Bronchial epithelial cell (primary cell): Measurements from ENCODE around the gene ANGPT4. TPM values are rescaled to one million over a fixed set of nuclear protein-coding genes. Genes with fewer than 3 reads are reported as not detected.

ENCODE experiments used
- DNase-seq: peaks from one replicate; pipeline ENCODE4 v3.0.0-alpha.2; 2010; ENCODE audit warnings: low read depth
- FAIRE-seq: peaks from 2 replicates; lab custom pipeline; 2011; peaks lifted over from hg19 to GRCh38; lab: Jason Lieb, UNC
- H3K27me3 ChIP-seq: 2 replicates; pipeline ENCODE4 v1.5.1; 2011; ENCODE audit warnings: low read length; ENCODE audit not compliant: control insufficient read depth, insufficient read depth
- H3K36me3 ChIP-seq: 2 replicates; pipeline ENCODE4 v1.5.1; 2011; ENCODE audit warnings: low read length; ENCODE audit not compliant: control insufficient read depth, insufficient read depth
- H3K4me3 ChIP-seq: 2 replicates; pipeline ENCODE4 v1.5.1; 2011; ENCODE audit warnings: mild to moderate bottlenecking, low read depth, low read length, control low read depth
- total RNA-seq: library from RNA; depleted of rRNA; stranded (reverse); fragments of >200 nt; gene quantifications from 2 replicates; pipeline ENCODE4 v1.2.1, GENCODE V29; 2014
- TF ChIP-seq, protein P1 (sequence below): IDR thresholded peaks from 2 replicates; pipeline ENCODE4 v1.5.1; 2011; ENCODE audit warnings: mild to moderate bottlenecking, moderate library complexity, low read length, control low read depth, inconsistent platforms; ENCODE audit not compliant: insufficient read depth, severe bottlenecking

ANGPT4 gene
- total RNA-seq, 1 donor from 2014 or later: not detected

DNA sequence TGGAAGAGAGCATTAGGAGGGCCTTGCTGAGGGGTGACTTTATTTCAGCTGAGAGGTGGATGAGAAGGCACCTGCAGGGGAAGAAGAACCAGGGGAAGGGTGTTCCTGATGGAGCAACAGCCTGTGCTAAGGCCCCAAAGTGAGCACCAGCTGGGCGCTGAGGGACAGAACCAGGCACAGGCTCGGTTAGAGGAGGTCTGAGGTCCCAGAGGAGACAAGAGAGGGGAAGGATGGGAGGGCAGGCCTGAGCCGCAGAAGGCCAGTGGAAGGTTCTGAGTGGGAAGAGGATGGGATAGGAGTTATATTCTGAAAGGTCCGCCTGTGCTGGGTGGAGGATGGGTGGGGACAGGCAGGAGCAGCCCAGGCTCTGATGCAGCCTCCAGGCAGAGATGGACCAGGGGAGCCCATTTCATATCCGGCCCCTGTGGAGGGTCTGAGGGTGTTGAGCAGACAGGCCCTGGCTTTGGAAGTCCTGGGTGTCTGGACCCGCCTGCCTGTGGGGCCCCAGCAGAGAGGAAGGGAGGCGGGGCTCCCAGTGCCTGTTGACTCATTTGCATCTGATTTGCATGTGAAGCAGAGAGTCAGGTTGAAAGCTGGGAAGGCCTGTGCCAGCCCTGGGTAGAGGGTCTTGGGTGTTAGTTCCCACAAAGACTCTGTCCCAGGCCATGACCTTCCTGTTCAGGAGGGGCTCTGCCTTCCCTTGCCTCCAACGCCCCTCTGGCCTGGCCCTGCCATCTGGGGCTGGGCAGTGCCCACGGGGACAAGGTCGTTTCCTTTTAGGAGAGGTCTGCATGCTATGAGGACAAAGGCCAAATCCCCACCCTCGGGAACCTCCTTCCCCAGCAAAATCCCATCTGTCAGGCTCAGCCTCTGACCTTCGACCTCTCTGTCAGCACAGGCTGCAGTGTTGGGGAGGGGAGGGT lies 93.2 kb downstream of the ANGPT4 start:
- TF ChIP-seq, protein P1, sequence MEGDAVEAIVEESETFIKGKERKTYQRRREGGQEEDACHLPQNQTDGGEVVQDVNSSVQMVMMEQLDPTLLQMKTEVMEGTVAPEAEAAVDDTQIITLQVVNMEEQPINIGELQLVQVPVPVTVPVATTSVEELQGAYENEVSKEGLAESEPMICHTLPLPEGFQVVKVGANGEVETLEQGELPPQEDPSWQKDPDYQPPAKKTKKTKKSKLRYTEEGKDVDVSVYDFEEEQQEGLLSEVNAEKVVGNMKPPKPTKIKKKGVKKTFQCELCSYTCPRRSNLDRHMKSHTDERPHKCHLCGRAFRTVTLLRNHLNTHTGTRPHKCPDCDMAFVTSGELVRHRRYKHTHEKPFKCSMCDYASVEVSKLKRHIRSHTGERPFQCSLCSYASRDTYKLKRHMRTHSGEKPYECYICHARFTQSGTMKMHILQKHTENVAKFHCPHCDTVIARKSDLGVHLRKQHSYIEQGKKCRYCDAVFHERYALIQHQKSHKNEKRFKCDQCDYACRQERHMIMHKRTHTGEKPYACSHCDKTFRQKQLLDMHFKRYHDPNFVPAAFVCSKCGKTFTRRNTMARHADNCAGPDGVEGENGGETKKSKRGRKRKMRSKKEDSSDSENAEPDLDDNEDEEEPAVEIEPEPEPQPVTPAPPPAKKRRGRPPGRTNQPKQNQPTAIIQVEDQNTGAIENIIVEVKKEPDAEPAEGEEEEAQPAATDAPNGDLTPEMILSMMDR: no peak
- H3K4me3 ChIP-seq: no peak overlapping the region
- H3K27me3 ChIP-seq: no peaks in the 10 kb centered on the region
- H3K36me3 ChIP-seq: no peaks in the 10 kb centered on the region
- DNase-seq (no peak), FAIRE-seq (no peak)

DNA sequence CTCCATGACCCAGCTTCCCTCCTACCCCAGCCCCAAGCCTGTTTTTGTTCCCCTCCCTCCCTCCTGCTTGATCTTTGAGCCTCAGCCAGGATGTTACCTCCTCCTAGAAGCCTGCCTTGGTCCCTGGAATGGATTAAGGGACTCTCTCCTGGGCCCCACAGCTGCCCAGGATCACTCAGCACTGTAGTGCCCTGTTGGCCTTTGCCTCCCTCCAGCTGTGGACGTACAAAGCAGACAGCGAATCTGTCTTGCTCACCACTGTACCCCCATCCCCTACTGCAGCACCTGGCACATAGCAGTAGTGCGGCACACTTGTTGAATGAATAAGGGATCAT lies 94.4 kb downstream of the ANGPT4 start:
- Histone ChIP-seq H3K4me3 (no peak overlapping the region), H3K27me3 (no peaks in the 10 kb centered on the region), H3K36me3 (no peaks in the 10 kb centered on the region)
- FAIRE-seq: no peak
- DNase-seq: no peak
- TF ChIP-seq, protein P1: no peak

DNA sequence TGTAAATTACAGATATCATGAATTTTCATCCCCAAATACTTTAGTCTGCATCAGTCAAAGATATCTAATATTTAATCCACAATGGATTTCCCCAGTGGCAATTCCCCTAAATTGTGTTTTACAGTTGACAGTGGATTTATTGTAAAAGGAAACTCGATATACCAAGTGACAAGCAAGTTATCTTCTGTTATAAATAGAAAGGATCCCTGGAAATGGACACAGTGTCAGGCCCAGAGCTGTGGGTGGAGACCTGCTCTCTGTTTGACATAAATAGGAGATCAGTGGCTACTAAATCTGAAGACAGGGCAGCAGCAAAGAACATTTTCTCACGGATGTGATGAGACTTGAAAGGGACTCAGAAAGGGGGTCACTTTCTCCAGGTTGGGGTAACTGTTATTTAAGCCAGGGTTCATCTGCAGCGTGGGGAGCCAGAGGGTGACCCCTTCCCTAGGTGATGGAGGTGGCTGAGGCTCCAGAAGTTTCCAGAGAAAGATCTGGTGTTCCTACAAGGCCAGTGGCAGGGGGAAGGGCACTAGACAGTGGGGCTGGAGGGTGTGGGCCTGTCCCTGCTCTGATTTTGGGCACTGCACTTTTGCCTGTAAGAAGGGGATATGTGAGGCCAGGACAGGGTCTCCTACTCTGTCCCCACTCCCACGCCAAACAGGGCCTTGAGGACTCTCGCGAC lies 94.9 kb downstream of the ANGPT4 start:
- TF ChIP-seq, protein P1: no peak
- H3K27me3 ChIP-seq: no peaks in the 10 kb centered on the region
- no peaks in the 10 kb centered on the region for H3K36me3 ChIP-seq
- no peak for DNase-seq
- H3K4me3 ChIP-seq: no peak overlapping the region
- FAIRE-seq: no peak

DNA sequence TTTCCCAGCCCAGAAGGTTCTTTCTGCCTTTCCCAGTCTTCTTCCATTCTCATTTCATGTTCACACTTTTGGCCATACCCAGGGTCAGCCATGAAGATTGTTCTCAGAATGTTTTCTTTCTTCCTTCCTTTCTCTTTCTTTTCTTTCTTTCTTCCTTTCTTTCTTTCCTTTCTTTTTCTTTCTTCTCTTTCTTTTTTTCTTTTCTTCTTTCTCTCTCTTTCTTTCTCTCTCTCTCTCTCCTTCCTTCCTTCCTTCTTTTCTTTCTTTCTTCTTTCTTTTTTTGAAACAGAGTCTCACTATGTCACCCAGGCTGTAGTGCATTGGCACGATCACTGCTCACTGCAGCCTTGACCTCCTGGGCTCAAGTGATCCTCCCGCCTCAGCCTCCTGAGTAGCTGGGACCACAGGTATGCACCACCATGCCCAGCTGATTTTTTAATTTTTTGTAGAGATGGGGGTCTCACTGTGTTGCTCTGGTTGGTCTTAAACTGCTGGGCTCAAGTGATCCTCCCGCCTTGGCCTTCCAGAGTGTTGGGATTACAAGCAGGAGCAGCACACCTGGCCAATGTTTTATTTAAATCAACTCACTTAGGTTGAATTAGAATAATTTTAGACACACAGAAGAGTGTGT lies 95.7 kb downstream of the ANGPT4 start:
- Histone ChIP-seq H3K36me3 (no peaks in the 10 kb centered on the region), H3K27me3 (no peaks in the 10 kb centered on the region), H3K4me3 (no peak overlapping the region)
- TF ChIP-seq, protein P1: no peak
- DNase-seq: no peak
- no peak for FAIRE-seq

Other genes with a start within 250 kb of the ANGPT4 start
- gene SCRT2, start 240.5 kb downstream of the ANGPT4 start, total RNA-seq: not detected in 2 replicates
- gene SLC52A3, start 147.8 kb downstream of the ANGPT4 start, total RNA-seq: 0.26 and 0.53 TPM in 2 replicates
- 7.1 and 8.3 TPM in 2 replicates for gene FAM110A, start 82.6 kb downstream of the ANGPT4 start, total RNA-seq
- not detected in 2 replicates for gene RSPO4, start 86.0 kb upstream of the ANGPT4 start, total RNA-seq
- gene PSMF1, start 202.3 kb upstream of the ANGPT4 start, total RNA-seq: 20.3 and 20.7 TPM in 2 replicates